Endothelial cell of umbilical vein (primary cell): ENCODE data around the gene ASAP2. TPM values are rescaled to one million over a fixed set of nuclear protein-coding genes. Genes with fewer than 3 reads are reported as not detected.

Source experiments
- BruUV-seq: library from RNA; stranded (reverse); fragments of 400-500 nt; replicated peaks from 2 replicates; lab custom pipeline; 2021; lab: Mats Ljungman, UMichigan
- CTCF ChIA-PET: fragments of 300-600, 350-600 bp; sonication (Branson Sonifier 250); formaldehyde crosslinking; loops from one replicate; lab custom pipeline; 2021; ENCODE audit warnings: antibody characterized with exemption, inconsistent platforms; lab: Charles Lee
- POLR2A ChIA-PET: fragments of 300-600, 350-600 bp; sonication (Branson Sonifier 250); formaldehyde crosslinking; loops from one replicate; lab custom pipeline; 2021; ENCODE audit warnings: antibody characterized with exemption, inconsistent platforms; lab: Charles Lee
- DNase-seq: peaks from one replicate; pipeline ENCODE4 v3.0.0-alpha.2; 2011; ENCODE audit warnings: low read depth, low spot score
- FAIRE-seq: peaks from 2 replicates; lab custom pipeline; 2011; peaks lifted over from hg19 to GRCh38; lab: Jason Lieb, UNC
- H2AFZ ChIP-seq: 2 replicates; pipeline ENCODE4 v1.6.0; 2012; ENCODE audit warnings: low read depth, low read length, control low read depth, inconsistent platforms
- H3K27ac ChIP-seq: 2 replicates; pipeline ENCODE4 v1.5.1; 2011; ENCODE audit warnings: low read depth, mild to moderate bottlenecking, control low read depth, low read length, moderate library complexity; ENCODE audit not compliant: insufficient read depth
- H3K27me3 ChIP-seq, 2 experiments: 2 replicates each; pipeline versions ENCODE4 v1.6.0 to v1.6.1; 2011; ENCODE audit warnings: low read length in 2 of 2, mixed read lengths in 1 of 2; ENCODE audit not compliant: control insufficient read depth in 2 of 2, insufficient read depth in 2 of 2
- H3K36me3 ChIP-seq, 2 experiments: 2 replicates in 1 of 2; 3 replicates in 1 of 2; pipeline ENCODE4 v1.5.1; 2011; ENCODE audit warnings: low read length in 2 of 2, mild to moderate bottlenecking in 1 of 2, moderate library complexity in 1 of 2; ENCODE audit not compliant: control insufficient read depth in 2 of 2, insufficient read depth in 2 of 2; ENCODE audit errors: extremely low read depth in 1 of 2
- H3K4me1 ChIP-seq: 3 replicates; pipeline ENCODE4 v1.5.1; 2011; ENCODE audit warnings: mild to moderate bottlenecking, low read length; ENCODE audit not compliant: control insufficient read depth, insufficient read depth; ENCODE audit errors: extremely low read depth
- H3K4me2 ChIP-seq: 2 replicates; pipeline ENCODE4 v1.6.1; 2011; ENCODE audit warnings: low read length, control low read depth, mixed read lengths; ENCODE audit not compliant: insufficient read depth
- H3K4me3 ChIP-seq, 3 experiments: fragments of 200-600 bp in 1 of 3; sonication (generic), shearing (Covaris generic) in 1 of 3; replicated peaks in 1 of 3; 2 replicates each; pipeline ENCODE4 v1.5.1; 2011 to 2016; ENCODE audit warnings: control low read depth in 3 of 3, low read length in 3 of 3, mild to moderate bottlenecking in 2 of 3, inconsistent platforms in 1 of 3, low read depth in 1 of 3, moderate library complexity in 1 of 3; ENCODE audit not compliant: insufficient read depth in 1 of 3
- H3K79me2 ChIP-seq: 2 replicates; pipeline ENCODE4 v1.6.0; 2012; ENCODE audit warnings: low read length, inconsistent platforms; ENCODE audit not compliant: control insufficient read depth, insufficient read depth
- H3K9ac ChIP-seq: replicated peaks from 2 replicates; pipeline ENCODE3; 2011; ENCODE audit warnings: low read length, control low read depth; ENCODE audit not compliant: insufficient read depth; ENCODE audit errors: extremely low read depth
- H3K9me1 ChIP-seq: replicated peaks from 3 replicates; pipeline ENCODE4 v1.6.0; 2011; ENCODE audit warnings: mild to moderate bottlenecking, low read length; ENCODE audit not compliant: control insufficient read depth, insufficient read depth; ENCODE audit errors: extremely low read depth
- H3K9me3 ChIP-seq: replicated peaks from 2 replicates; pipeline ENCODE4 v1.5.1; 2012; ENCODE audit warnings: low read length, inconsistent platforms; ENCODE audit not compliant: control insufficient read depth, insufficient read depth
- H4K20me1 ChIP-seq: replicated peaks from 2 replicates; pipeline ENCODE3; 2011; ENCODE audit warnings: mild to moderate bottlenecking, low read length; ENCODE audit not compliant: control insufficient read depth, insufficient read depth; ENCODE audit errors: extremely low read depth
- EZH2 ChIP-seq: IDR thresholded peaks from 2 replicates; pipeline ENCODE4 v1.6.1; 2012; ENCODE audit warnings: borderline replicate concordance, low read depth, mild to moderate bottlenecking, moderate library complexity, low read length, inconsistent platforms; ENCODE audit not compliant: severe bottlenecking
- FOS ChIP-seq: IDR thresholded peaks from 2 replicates; pipeline ENCODE4 v1.6.1; 2011; ENCODE audit warnings: mild to moderate bottlenecking, low read length, moderate library complexity, borderline replicate concordance; ENCODE audit not compliant: insufficient read depth
- GATA2 ChIP-seq: IDR thresholded peaks from 2 replicates; pipeline ENCODE4 v1.7.0; 2011; ENCODE audit warnings: low read depth, mild to moderate bottlenecking, moderate library complexity, mixed read lengths, low read length; ENCODE audit not compliant: insufficient read length, insufficient read depth
- JUN ChIP-seq: IDR thresholded peaks from 2 replicates; pipeline ENCODE4 v1.6.1; 2011; ENCODE audit warnings: borderline replicate concordance, low read depth; ENCODE audit not compliant: insufficient read length, insufficient read depth
- MYC ChIP-seq: IDR thresholded peaks from one replicate; pipeline ENCODE4 v1.6.1; 2011; ENCODE audit warnings: mild to moderate bottlenecking, low read depth, low read length
- POLR2A ChIP-seq: IDR thresholded peaks from 2 replicates; pipeline ENCODE4 v1.6.1; 2012; ENCODE audit warnings: low read depth, mild to moderate bottlenecking, control low read depth, low read length
- POLR2AphosphoS5 ChIP-seq: IDR thresholded peaks from 2 replicates; pipeline ENCODE4 v1.6.1; 2012; ENCODE audit warnings: low read depth, mild to moderate bottlenecking, control low read depth, low read length, moderate library complexity; ENCODE audit not compliant: insufficient read depth
- dilution Hi-C: fragments of 300-500 bp; cut with MboI; formaldehyde crosslinking; loops from one replicate; pipeline ENCODE4 v1.15.0; 2019; ENCODE audit warnings: low sequenced_read_pairs; ENCODE audit not compliant: extremely low pct_ligation_motif_present
- intact Hi-C: fragments of 100-400 bp; cut with micrococcal nuclease; formaldehyde crosslinking; loops from one replicate; pipeline ENCODE4 v1.10.0; 2022
- polyA plus RNA-seq, 4 experiments: library from polyadenylated mRNA; depleted of rRNA in 3 of 4; stranded (reverse) in 3 of 4; unstranded in 1 of 4; fragments of >200 nt; gene quantifications; 2 replicates each; pipeline versions ENCODE4 v1.2.1 to v1.2.3, GENCODE V29; 2011 to 2012; ENCODE audit warnings: missing spikeins in 1 of 4
- total RNA-seq: library from RNA; stranded (reverse); gene quantifications from 2 replicates; pipeline ENCODE4 v1.2.3, GENCODE V29; 2021
- TF ChIP-seq, protein P1 (sequence below), 2 donors: IDR thresholded peaks; 1 replicate in 1 of 2; 2 replicates in 1 of 2; pipeline ENCODE4 v1.5.1; 2011; ENCODE audit warnings: low read length in 2 of 2, mild to moderate bottlenecking in 2 of 2, moderate library complexity in 2 of 2, control low read depth in 1 of 2, inconsistent platforms in 1 of 2, low read depth in 1 of 2; ENCODE audit not compliant: insufficient read depth in 1 of 2; ENCODE audit errors: extremely low read depth in 1 of 2
- TF ChIP-seq, protein P2 (sequence below): IDR thresholded peaks from 2 replicates; pipeline ENCODE4 v1.6.1; 2011; ENCODE audit not compliant: insufficient read depth, insufficient read length

The ASAP2 gene
- total and polyA plus RNA-seq, 2 donors (not counting 3 experiments of a cell fraction or from before 2014, with no cell fraction given) = 31.1 to 79.2 TPM

DNA sequence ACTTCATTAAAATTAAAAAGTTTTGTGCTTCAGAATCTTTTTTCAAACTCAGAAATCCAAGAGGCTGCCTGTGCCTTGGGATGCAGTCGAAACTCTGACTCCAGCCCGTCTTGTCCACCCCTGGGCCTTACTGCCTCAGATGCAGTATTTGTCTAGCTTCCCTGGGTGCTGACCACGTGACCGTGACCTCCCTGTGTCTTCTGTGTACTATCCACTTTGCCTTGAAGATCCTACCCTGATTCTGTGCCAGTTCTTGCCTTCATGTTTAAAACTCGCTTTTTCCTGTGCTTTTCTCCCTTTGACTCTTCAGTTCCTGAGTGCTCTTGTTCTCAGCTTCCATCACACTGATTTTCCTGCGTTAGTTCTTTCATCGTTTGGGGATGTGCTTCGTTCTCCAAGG lies 136.0 kb downstream of the ASAP2 start:
- no peak for FAIRE-seq

GRCh38 chr2:9343524-9343923 lies 136.9 kb downstream of the ASAP2 start:
- BruUV-seq = no TSS peak
- Histone ChIP-seq H3K27ac (no peak overlapping the region), H2AFZ (no peak overlapping the region), H4K20me1 (no peaks in the 10 kb centered on the region), H3K4me2 (no peak overlapping the region), H3K27me3 (no peaks in the 10 kb centered on the region), H3K79me2 (peaks cover 2% of the 10 kb centered on the region), H3K9me3 (no peaks in the 10 kb centered on the region), H3K4me3 (no peak overlapping the region), H3K9me1 (no peaks in the 10 kb centered on the region), H3K9ac (no peak overlapping the region), H3K4me1 (peaks cover 7% of the 10 kb centered on the region), H3K36me3 (peaks cover 15 to 27% of the 10 kb centered on the region in 2 experiments)
- dilution Hi-C loops = no loop called here
- intact Hi-C loops = no loop called here
- TF ChIP-seq POLR2AphosphoS5 = no peak
- TF ChIP-seq FOS = no peak
- TF ChIP-seq, protein P1, sequence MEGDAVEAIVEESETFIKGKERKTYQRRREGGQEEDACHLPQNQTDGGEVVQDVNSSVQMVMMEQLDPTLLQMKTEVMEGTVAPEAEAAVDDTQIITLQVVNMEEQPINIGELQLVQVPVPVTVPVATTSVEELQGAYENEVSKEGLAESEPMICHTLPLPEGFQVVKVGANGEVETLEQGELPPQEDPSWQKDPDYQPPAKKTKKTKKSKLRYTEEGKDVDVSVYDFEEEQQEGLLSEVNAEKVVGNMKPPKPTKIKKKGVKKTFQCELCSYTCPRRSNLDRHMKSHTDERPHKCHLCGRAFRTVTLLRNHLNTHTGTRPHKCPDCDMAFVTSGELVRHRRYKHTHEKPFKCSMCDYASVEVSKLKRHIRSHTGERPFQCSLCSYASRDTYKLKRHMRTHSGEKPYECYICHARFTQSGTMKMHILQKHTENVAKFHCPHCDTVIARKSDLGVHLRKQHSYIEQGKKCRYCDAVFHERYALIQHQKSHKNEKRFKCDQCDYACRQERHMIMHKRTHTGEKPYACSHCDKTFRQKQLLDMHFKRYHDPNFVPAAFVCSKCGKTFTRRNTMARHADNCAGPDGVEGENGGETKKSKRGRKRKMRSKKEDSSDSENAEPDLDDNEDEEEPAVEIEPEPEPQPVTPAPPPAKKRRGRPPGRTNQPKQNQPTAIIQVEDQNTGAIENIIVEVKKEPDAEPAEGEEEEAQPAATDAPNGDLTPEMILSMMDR (IDR thresholded peaks at IDR 0.05; ENCODE audit: extremely low read depth in 1 of 2, insufficient read depth in 1 of 2, low read depth in 1 of 2, low read length in 2 of 2) = no peak
- no peak for TF ChIP-seq MYC
- no peak for TF ChIP-seq JUN
- TF ChIP-seq, protein P2, sequence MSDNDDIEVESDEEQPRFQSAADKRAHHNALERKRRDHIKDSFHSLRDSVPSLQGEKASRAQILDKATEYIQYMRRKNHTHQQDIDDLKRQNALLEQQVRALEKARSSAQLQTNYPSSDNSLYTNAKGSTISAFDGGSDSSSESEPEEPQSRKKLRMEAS = no peak
- TF ChIP-seq EZH2 = no peak
- TF ChIP-seq POLR2A = no peak
- TF ChIP-seq GATA2 = no peak
- CTCF ChIA-PET = interaction anchor here (1.0 to 3.3 kb wide), 2 partner anchors 10 to 200 kb away, joined by 3 to 7 read pairs; no protein-coding TSS in a partner anchor
- POLR2A ChIA-PET = no interaction called here
- DNase-seq = no peak
- FAIRE-seq = no peak

More for the DNA sequence above, 136.0 kb downstream of the ASAP2 start:
- ChIA-PET CTCF (interaction anchor here (1.0 to 3.3 kb wide), 2 partner anchors 9 to 199 kb away, joined by 3 to 7 read pairs; no protein-coding TSS in a partner anchor), POLR2A (no interaction called here)
- no TSS peak for BruUV-seq
- Histone ChIP-seq H3K9me3 (no peaks in the 10 kb centered on the region), H3K79me2 (peaks cover 2% of the 10 kb centered on the region), H3K4me3 (no peak overlapping the region), H4K20me1 (no peaks in the 10 kb centered on the region), H3K4me1 (peaks cover 7% of the 10 kb centered on the region), H3K4me2 (no peak overlapping the region), H2AFZ (no peak overlapping the region), H3K9me1 (no peaks in the 10 kb centered on the region), H3K9ac (no peak overlapping the region), H3K27me3 (no peaks in the 10 kb centered on the region), H3K36me3 (peaks cover 15 to 32% of the 10 kb centered on the region in 2 experiments), H3K27ac (no peak overlapping the region)
- intact Hi-C loops (no loop called here), dilution Hi-C loops (no loop called here)
- no peak for DNase-seq
- no peak for TF ChIP-seq GATA2
- no peak for TF ChIP-seq JUN
- TF ChIP-seq, protein P2 = no peak
- no peak for TF ChIP-seq POLR2AphosphoS5
